Keratinocyte (primary cell): ENCODE data around the gene CYFIP1. TPM values are rescaled to one million over a fixed set of nuclear protein-coding genes. Genes with fewer than 3 reads are reported as not detected.

Source experiments
- DNase-seq: peaks from one replicate; pipeline ENCODE4 v3.0.0-alpha.2; 2011; ENCODE audit warnings: low read depth, missing footprints, low spot score
- FAIRE-seq: peaks from 2 replicates; lab custom pipeline; 2011; peaks lifted over from hg19 to GRCh38; lab: Jason Lieb, UNC
- H2AFZ ChIP-seq: 2 replicates; pipeline ENCODE4 v1.6.0; 2012; ENCODE audit warnings: low read length, control low read depth, inconsistent platforms; ENCODE audit not compliant: control insufficient read depth
- H3K27ac ChIP-seq: 2 replicates; pipeline ENCODE4 v1.5.1; 2011; ENCODE audit warnings: low read length; ENCODE audit not compliant: control insufficient read depth, insufficient read depth
- H3K27me3 ChIP-seq: 3 replicates; pipeline ENCODE4 v1.6.0; 2011; ENCODE audit warnings: low read length; ENCODE audit not compliant: control insufficient read depth, insufficient read depth; ENCODE audit errors: extremely low read depth
- H3K36me3 ChIP-seq, 2 experiments: 2 replicates in 1 of 2; 3 replicates in 1 of 2; pipeline ENCODE4 v1.5.1; 2011; ENCODE audit warnings: low read length in 2 of 2, mild to moderate bottlenecking in 1 of 2; ENCODE audit not compliant: control insufficient read depth in 2 of 2, insufficient read depth in 2 of 2; ENCODE audit errors: extremely low read depth in 1 of 2
- H3K4me1 ChIP-seq: 3 replicates; pipeline ENCODE4 v1.5.1; 2011; ENCODE audit warnings: low read length; ENCODE audit not compliant: control insufficient read depth, insufficient read depth; ENCODE audit errors: extremely low read depth
- H3K4me2 ChIP-seq: 3 replicates; pipeline ENCODE4 v1.6.0; 2011; ENCODE audit warnings: low read depth, low read length; ENCODE audit not compliant: control insufficient read depth, insufficient read depth; ENCODE audit errors: extremely low read depth
- H3K4me3 ChIP-seq, 3 experiments: fragments of 200-600 bp in 1 of 3; sonication (generic) in 1 of 3; 2 replicates in 2 of 3; 3 replicates in 1 of 3; pipeline ENCODE4 v1.5.1; 2011 to 2016; ENCODE audit warnings: low read length in 3 of 3, mild to moderate bottlenecking in 3 of 3, control low read depth in 2 of 3, inconsistent platforms in 1 of 3, low read depth in 1 of 3, mixed read lengths in 1 of 3, mixed run types in 1 of 3, moderate library complexity in 1 of 3; ENCODE audit not compliant: control insufficient read depth in 2 of 3, insufficient read depth in 2 of 3; ENCODE audit errors: extremely low read depth in 1 of 3
- H3K79me2 ChIP-seq: 2 replicates; pipeline ENCODE4 v1.6.0; 2012; ENCODE audit warnings: low read length; ENCODE audit not compliant: control insufficient read depth, insufficient read depth
- H3K9ac ChIP-seq: 3 replicates; pipeline ENCODE4 v1.6.0; 2011; ENCODE audit warnings: low read length; ENCODE audit not compliant: control insufficient read depth, insufficient read depth; ENCODE audit errors: extremely low read depth
- H3K9me1 ChIP-seq: 3 replicates; pipeline ENCODE4 v1.6.0; 2011; ENCODE audit warnings: low read length; ENCODE audit not compliant: control insufficient read depth, insufficient read depth; ENCODE audit errors: extremely low read depth
- H3K9me3 ChIP-seq: 2 replicates; pipeline ENCODE4 v1.5.1; 2012; ENCODE audit warnings: low read depth, low read length; ENCODE audit not compliant: control insufficient read depth
- H4K20me1 ChIP-seq: 3 replicates; pipeline ENCODE4 v1.6.0; 2011; ENCODE audit warnings: low read length; ENCODE audit not compliant: control insufficient read depth, insufficient read depth; ENCODE audit errors: extremely low read depth
- CTCF ChIP-seq, 3 experiments: IDR thresholded peaks in 1 of 3; conservative IDR thresholded peaks in 1 of 3; optimal IDR thresholded peaks in 1 of 3; 2 replicates in 2 of 3; 3 replicates in 1 of 3; pipeline versions ENCODE3 to v1.5.1; 2011; ENCODE audit warnings: low read length in 3 of 3, mild to moderate bottlenecking in 3 of 3, moderate library complexity in 2 of 3, control low read depth in 1 of 3, inconsistent platforms in 1 of 3; ENCODE audit not compliant: insufficient read depth in 2 of 3; ENCODE audit errors: extremely low read depth in 1 of 3
- EZH2 ChIP-seq: IDR thresholded peaks from one replicate; pipeline ENCODE4 v1.6.1; 2012; ENCODE audit warnings: inconsistent platforms, mild to moderate bottlenecking, low read length, moderate library complexity
- dilution Hi-C: fragments of 300-500 bp; cut with MboI; formaldehyde crosslinking; loops from one replicate; pipeline ENCODE4 v1.7.0; 2020; ENCODE audit warnings: low sequenced_read_pairs; ENCODE audit not compliant: extremely low pct_ligation_motif_present
- polyA plus RNA-seq, 5 experiments: library from polyadenylated mRNA; depleted of rRNA in 3 of 5; stranded (reverse) in 3 of 5; stranded (forward) in 1 of 5; unstranded in 1 of 5; fragments of >200 nt; gene quantifications; 1 replicate in 1 of 5; 2 replicates in 3 of 5; 3 replicates in 1 of 5; pipeline versions ENCODE4 v1.2.1 to v1.2.3, GENCODE V29; 2011 to 2012; ENCODE audit warnings: missing spikeins in 2 of 5, low read depth in 1 of 5, low replicate concordance in 1 of 5

Gene CYFIP1
- polyA plus RNA-seq, 1 donor (not counting 4 experiments of a cell fraction or from before 2014, with no cell fraction given) = 72.3 TPM

- H3K9me1 ChIP-seq = no peaks in the 10 kb centered on the region
- DNase-seq (no peak), FAIRE-seq (no peak)
- H3K36me3 ChIP-seq = peaks cover 13 to 20% of the 10 kb centered on the region in 2 experiments
- H3K9me3 ChIP-seq = no peaks in the 10 kb centered on the region
- no peak overlapping the region for H3K4me2 ChIP-seq
- H4K20me1 ChIP-seq = peaks cover 3% of the 10 kb centered on the region
- no peak overlapping the region for H3K9ac ChIP-seq
- H3K79me2 ChIP-seq = no peaks in the 10 kb centered on the region
- TF ChIP-seq CTCF (optimal IDR thresholded peaks at IDR 0.05 in 1 of 3, IDR thresholded peaks at IDR 0.05 in 1 of 3, conservative IDR thresholded peaks at IDR 0.05 in 1 of 3; ENCODE audit: extremely low read depth in 1 of 3, insufficient read depth in 2 of 3, low read length in 3 of 3) = no peak
- no peak for TF ChIP-seq EZH2
- H3K27ac ChIP-seq = no peak overlapping the region
- dilution Hi-C loops = no loop called here
- no peak overlapping the region for H2AFZ ChIP-seq
- peaks cover 8% of the 10 kb centered on the region for H3K4me1 ChIP-seq
- H3K27me3 ChIP-seq = no peaks in the 10 kb centered on the region
- no peak overlapping the region for H3K4me3 ChIP-seq
These were observed 48.2 kb downstream of the CYFIP1 start for GRCh38 chr15:22931784-22932536.

- peaks cover 8% of the 10 kb centered on the region for H3K4me1 ChIP-seq
- DNase-seq (no peak), FAIRE-seq (no peak)
- peaks cover 3% of the 10 kb centered on the region for H4K20me1 ChIP-seq
- H3K9me1 ChIP-seq = no peaks in the 10 kb centered on the region
- H3K4me3 ChIP-seq = no peak overlapping the region
- no peak overlapping the region for H2AFZ ChIP-seq
- H3K27ac ChIP-seq = no peak overlapping the region
- H3K9me3 ChIP-seq = no peaks in the 10 kb centered on the region
- H3K27me3 ChIP-seq = no peaks in the 10 kb centered on the region
- H3K79me2 ChIP-seq = no peaks in the 10 kb centered on the region
- H3K9ac ChIP-seq = no peak overlapping the region
- dilution Hi-C loops = no loop called here
- H3K4me2 ChIP-seq = no peak overlapping the region
- TF ChIP-seq EZH2 (no peak), CTCF (optimal IDR thresholded peaks at IDR 0.05 in 1 of 3, IDR thresholded peaks at IDR 0.05 in 1 of 3, conservative IDR thresholded peaks at IDR 0.05 in 1 of 3; ENCODE audit: extremely low read depth in 1 of 3, insufficient read depth in 2 of 3, low read length in 3 of 3) (no peak)
- H3K36me3 ChIP-seq = peaks cover 11 to 19% of the 10 kb centered on the region in 2 experiments
These were observed 49.2 kb downstream of the CYFIP1 start for GRCh38 chr15:22930782-22931484.
